Measurements from ENCODE around the gene MAPK8IP3.

MAPK8IP3 gene

GRCh38 chr16:1800701-1801100, 94.7 kb downstream of the MAPK8IP3 start:
- Histone ChIP-seq H3K4me1 (peaks cover 9% of the 10 kb centered on the region; the same call in 1 of the 2 replicates), H3K4me3 (no peak overlapping the region), H3K27me3 (no peaks in the 10 kb centered on the region), H3K9ac (no peak overlapping the region), H3K9me3 (peaks cover 33% of the 10 kb centered on the region), H3K27ac (no peak overlapping the region), H4K20me1 (no peaks in the 10 kb centered on the region), H3K36me3 (peaks cover 37% of the 10 kb centered on the region), H3K4me2 (no peak overlapping the region)
- TF ChIP-seq Cebpa-rat (IDR thresholded peaks at IDR 0.05) = no peak

GRCh38 chr16:1807626-1808025, 101.6 kb downstream of the MAPK8IP3 start:
- no peak overlapping the region for H3K27ac ChIP-seq
- no peaks in the 10 kb centered on the region for H3K27me3 ChIP-seq
- H3K4me1 ChIP-seq = peaks cover 14% of the 10 kb centered on the region; the same call in 1 of the 2 replicates
- no peak overlapping the region for H3K4me3 ChIP-seq
- H4K20me1 ChIP-seq = 0 out of 2 replicates have a peak, but pooled peaks cover 5% of the 10 kb centered on the region
- H3K9me3 ChIP-seq = no peaks in the 10 kb centered on the region
- no peak for TF ChIP-seq Cebpa-rat (IDR thresholded peaks at IDR 0.05)
- H3K4me2 ChIP-seq = no peak overlapping the region
- H3K9ac ChIP-seq = no peak overlapping the region
- peaks cover 71% of the 10 kb centered on the region for H3K36me3 ChIP-seq

GRCh38 chr16:1808691-1809090, 102.7 kb downstream of the MAPK8IP3 start:
- H3K9me3 ChIP-seq = no peaks in the 10 kb centered on the region
- H3K27me3 ChIP-seq = no peaks in the 10 kb centered on the region
- no peak overlapping the region for H3K4me3 ChIP-seq
- 0 out of 2 replicates have a peak, but pooled peaks cover 5% of the 10 kb centered on the region for H4K20me1 ChIP-seq
- no peak overlapping the region for H3K27ac ChIP-seq
- no peak for TF ChIP-seq Cebpa-rat (IDR thresholded peaks at IDR 0.05)
- no peak overlapping the region for H3K4me2 ChIP-seq
- H3K4me1 ChIP-seq = peaks cover 18% of the 10 kb centered on the region; the same call in 1 of the 2 replicates
- no peak overlapping the region for H3K9ac ChIP-seq
- peaks cover 72% of the 10 kb centered on the region for H3K36me3 ChIP-seq

GRCh38 chr16:1809281-1809801, 103.3 kb downstream of the MAPK8IP3 start:
- H3K9ac ChIP-seq = no peak overlapping the region
- H3K27ac ChIP-seq = no peak overlapping the region
- no peak overlapping the region for H3K4me2 ChIP-seq
- H3K4me3 ChIP-seq = no peak overlapping the region
- no peak for TF ChIP-seq Cebpa-rat (IDR thresholded peaks at IDR 0.05)
- H4K20me1 ChIP-seq = 0 out of 2 replicates have a peak, but pooled peaks cover 5% of the 10 kb centered on the region
- H3K9me3 ChIP-seq = no peaks in the 10 kb centered on the region
- peaks cover 18% of the 10 kb centered on the region; the same call in 1 of the 2 replicates for H3K4me1 ChIP-seq
- H3K27me3 ChIP-seq = no peaks in the 10 kb centered on the region
- peaks cover 76% of the 10 kb centered on the region for H3K36me3 ChIP-seq

GRCh38 chr16:1810106-1810505, 104.1 kb downstream of the MAPK8IP3 start:
- Histone ChIP-seq H3K4me3 (no peak overlapping the region), H3K36me3 (peaks cover 70% of the 10 kb centered on the region), H3K27ac (no peak overlapping the region), H4K20me1 (0 out of 2 replicates have a peak, but pooled peaks cover 5% of the 10 kb centered on the region), H3K4me1 (peaks cover 11% of the 10 kb centered on the region; the same call in 1 of the 2 replicates), H3K27me3 (no peaks in the 10 kb centered on the region), H3K9me3 (no peaks in the 10 kb centered on the region), H3K9ac (no peak overlapping the region), H3K4me2 (no peak overlapping the region)
- TF ChIP-seq Cebpa-rat (IDR thresholded peaks at IDR 0.05) = no peak

- no peak overlapping the region for H3K9ac ChIP-seq
- H3K9me3 ChIP-seq = no peaks in the 10 kb centered on the region
- 0 out of 2 replicates have a peak, but pooled peaks cover 5% of the 10 kb centered on the region for H4K20me1 ChIP-seq
- H3K4me1 ChIP-seq = peaks cover 9% of the 10 kb centered on the region; the same call in 1 of the 2 replicates
- H3K4me2 ChIP-seq = no peak overlapping the region
- H3K4me3 ChIP-seq = no peak overlapping the region
- no peaks in the 10 kb centered on the region for H3K27me3 ChIP-seq
- no peak overlapping the region for H3K27ac ChIP-seq
- TF ChIP-seq Cebpa-rat (IDR thresholded peaks at IDR 0.05) = no peak
- peaks cover 70% of the 10 kb centered on the region for H3K36me3 ChIP-seq
Observed at GRCh38 chr16:1810536-1810935, 104.5 kb downstream of the MAPK8IP3 start.

GRCh38 chr16:1812732-1813163, 106.8 kb downstream of the MAPK8IP3 start:
- Histone ChIP-seq H3K4me1 (peaks cover 9% of the 10 kb centered on the region; the same call in 1 of the 2 replicates), H4K20me1 (0 out of 2 replicates have a peak, but pooled peaks cover 5% of the 10 kb centered on the region), H3K4me2 (0 out of 2 replicates have a peak overlapping the region, but pooled peaks have one; percentile 4), H3K9me3 (no peaks in the 10 kb centered on the region), H3K9ac (no peak overlapping the region), H3K27ac (no peak overlapping the region), H3K27me3 (no peaks in the 10 kb centered on the region), H3K36me3 (peaks cover 72% of the 10 kb centered on the region), H3K4me3 (no peak overlapping the region)
- no peak for TF ChIP-seq Cebpa-rat (IDR thresholded peaks at IDR 0.05)

- H3K9ac ChIP-seq = no peak overlapping the region
- H3K4me1 ChIP-seq = peaks cover 9% of the 10 kb centered on the region; the same call in 1 of the 2 replicates
- H3K27ac ChIP-seq = no peak overlapping the region
- H4K20me1 ChIP-seq = 0 out of 2 replicates have a peak, but pooled peaks cover 2% of the 10 kb centered on the region
- H3K9me3 ChIP-seq = no peaks in the 10 kb centered on the region
- H3K4me3 ChIP-seq = no peak overlapping the region
- peaks cover 74% of the 10 kb centered on the region for H3K36me3 ChIP-seq
- no peak overlapping the region for H3K4me2 ChIP-seq
- no peak for TF ChIP-seq Cebpa-rat (IDR thresholded peaks at IDR 0.05)
- no peaks in the 10 kb centered on the region for H3K27me3 ChIP-seq
Observed at GRCh38 chr16:1815461-1815860, 109.5 kb downstream of the MAPK8IP3 start.

GRCh38 chr16:1816396-1817275, 110.6 kb downstream of the MAPK8IP3 start:
- H3K27ac ChIP-seq = no peak overlapping the region
- peaks cover 73% of the 10 kb centered on the region for H3K36me3 ChIP-seq
- TF ChIP-seq Cebpa-rat (IDR thresholded peaks at IDR 0.05) = no peak
- H3K4me1 ChIP-seq = peaks cover 9% of the 10 kb centered on the region; the same call in 1 of the 2 replicates
- no peaks in the 10 kb centered on the region for H3K9me3 ChIP-seq
- H3K4me3 ChIP-seq = no peak overlapping the region
- peaks cover 10% of the 10 kb centered on the region; the same call in 1 of the 2 replicates for H4K20me1 ChIP-seq
- H3K4me2 ChIP-seq = no peak overlapping the region
- no peak overlapping the region for H3K9ac ChIP-seq
- no peaks in the 10 kb centered on the region for H3K27me3 ChIP-seq

GRCh38 chr16:1817276-1817589, 111.2 kb downstream of the MAPK8IP3 start:
- TF ChIP-seq Cebpa-rat (IDR thresholded peaks at IDR 0.05) = no peak
- no peak overlapping the region for H3K9ac ChIP-seq
- peaks cover 14% of the 10 kb centered on the region for H4K20me1 ChIP-seq
- H3K27me3 ChIP-seq = no peaks in the 10 kb centered on the region
- peaks cover 78% of the 10 kb centered on the region for H3K36me3 ChIP-seq
- peaks cover 8% of the 10 kb centered on the region; the same call in 1 of the 2 replicates for H3K4me1 ChIP-seq
- H3K9me3 ChIP-seq = no peaks in the 10 kb centered on the region
- H3K4me3 ChIP-seq = no peak overlapping the region
- H3K4me2 ChIP-seq = no peak overlapping the region
- H3K27ac ChIP-seq = no peak overlapping the region
